Activated CD8-positive, alpha-beta memory T cell treated with anti-CD3 and anti-CD28 coated beads, Interleukin-2, amount 50 U/mL, for 1 hour (primary cell): ENCODE measurements around the gene SLC26A11.
"Not testable (repeated sequence)": the region's sequence is repeated elsewhere in the genome, so short reads cannot be mapped to it uniquely, and the experiment has no call there.

Experiments
- DNase-seq: peaks from one replicate; pipeline ENCODE4 v3.0.0-alpha.2; 2020; ENCODE audit errors: extremely low read depth

Gene SLC26A11

DNA sequence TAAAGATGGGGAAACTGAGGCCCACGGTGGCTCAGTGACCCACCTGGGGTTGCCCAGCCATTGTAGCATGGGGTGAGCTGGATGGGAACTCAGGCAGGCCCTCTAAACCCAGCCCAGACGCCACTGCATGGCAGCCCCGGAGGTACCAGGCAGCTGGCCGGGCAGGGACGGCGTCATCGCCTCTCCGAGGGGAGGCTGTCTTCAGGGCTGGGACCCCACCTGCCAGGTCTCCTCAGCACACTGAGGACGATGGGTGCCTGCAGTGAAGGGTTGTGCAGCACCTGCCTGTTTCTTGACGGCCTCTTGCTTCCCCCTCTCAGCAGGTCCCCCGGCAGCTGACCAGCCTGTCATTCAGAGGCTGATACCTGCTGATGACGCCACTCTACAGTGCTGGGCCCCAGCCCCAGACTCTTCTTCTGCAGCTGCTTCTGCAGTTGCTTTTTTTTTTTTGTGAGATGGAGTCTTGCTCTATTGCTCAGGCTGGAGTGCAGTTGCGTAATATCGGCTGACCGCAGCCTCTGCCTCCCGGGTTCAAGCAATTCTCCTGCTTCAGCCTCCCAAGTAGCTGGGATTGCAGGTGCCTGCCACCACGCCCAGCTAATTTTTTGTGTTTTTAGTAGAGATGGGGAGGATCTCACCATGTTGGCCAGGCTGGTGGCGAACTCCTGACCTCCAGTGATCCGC, 65.2 kb downstream of the SLC26A11 start:
- no peak for DNase-seq

DNA sequence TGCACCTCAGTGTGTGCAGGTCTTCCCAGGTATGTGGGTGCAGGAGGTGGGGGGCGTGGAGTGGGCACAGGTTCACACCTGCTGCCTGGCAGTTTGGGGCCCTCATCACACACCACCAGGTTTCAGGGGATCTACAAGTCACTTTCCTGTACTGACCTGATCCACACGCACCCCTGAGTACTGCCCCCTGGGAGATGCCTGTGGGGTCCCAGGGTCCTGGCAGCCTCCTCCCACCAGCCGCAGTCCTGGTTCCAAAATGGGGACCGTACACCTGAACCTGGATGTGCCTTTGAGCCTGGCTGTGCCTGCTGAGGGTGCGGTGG, 66.4 kb downstream of the SLC26A11 start:
- no peak for DNase-seq

DNA sequence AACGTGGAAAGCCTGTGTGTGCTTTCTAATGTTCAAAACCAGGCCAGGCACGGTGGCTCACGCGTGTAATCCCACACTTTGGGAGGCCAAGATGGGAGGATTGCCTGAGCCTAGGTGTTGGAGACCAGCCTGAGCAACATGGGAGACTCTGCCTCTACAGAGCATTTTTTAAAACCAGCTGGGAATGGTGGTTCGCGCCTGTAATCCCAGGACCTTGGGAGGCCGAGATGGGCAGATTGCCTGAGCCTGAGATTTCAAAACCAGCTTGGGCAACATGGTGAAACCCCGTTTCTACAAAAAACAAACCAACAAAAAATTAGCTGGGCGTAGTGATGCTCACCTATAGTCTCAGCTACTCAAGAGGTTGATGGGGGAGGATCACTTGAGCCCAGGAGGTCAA, 66.8 kb downstream of the SLC26A11 start:
- DNase-seq = no peak

GRCh38 chr17:80287806-80288567, 67.8 kb downstream of the SLC26A11 start:
- no peak for DNase-seq

- no peak for DNase-seq
These were observed 69.4 kb downstream of the SLC26A11 start for GRCh38 chr17:80289616-80290015.

GRCh38 chr17:80290156-80290555, 69.9 kb downstream of the SLC26A11 start:
- no peak for DNase-seq

DNA sequence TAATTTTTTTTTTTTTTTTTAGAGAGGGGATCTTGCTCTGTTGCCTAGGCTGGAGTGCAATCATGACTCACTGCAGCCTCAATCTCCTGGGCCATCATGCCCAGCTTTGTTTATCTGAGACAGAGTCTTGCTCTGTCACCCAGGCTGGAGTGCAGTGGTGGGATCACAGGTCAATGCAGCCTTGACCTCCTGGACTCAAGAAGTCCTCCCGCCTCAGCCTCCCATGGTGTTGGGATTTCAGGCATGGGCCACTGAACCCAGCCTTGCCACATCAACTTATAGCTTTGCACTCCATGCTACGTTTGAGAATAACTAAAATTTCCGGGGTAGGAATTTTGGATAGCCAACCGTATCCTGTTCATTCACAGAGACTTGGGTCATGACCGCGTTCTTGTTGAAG, 71.0 kb downstream of the SLC26A11 start:
- DNase-seq = no peak

- no peak for DNase-seq
These were observed 71.7 kb downstream of the SLC26A11 start for GRCh38 chr17:80291691-80292487.

GRCh38 chr17:80292521-80292971, 72.3 kb downstream of the SLC26A11 start:
- no peak for DNase-seq

DNA sequence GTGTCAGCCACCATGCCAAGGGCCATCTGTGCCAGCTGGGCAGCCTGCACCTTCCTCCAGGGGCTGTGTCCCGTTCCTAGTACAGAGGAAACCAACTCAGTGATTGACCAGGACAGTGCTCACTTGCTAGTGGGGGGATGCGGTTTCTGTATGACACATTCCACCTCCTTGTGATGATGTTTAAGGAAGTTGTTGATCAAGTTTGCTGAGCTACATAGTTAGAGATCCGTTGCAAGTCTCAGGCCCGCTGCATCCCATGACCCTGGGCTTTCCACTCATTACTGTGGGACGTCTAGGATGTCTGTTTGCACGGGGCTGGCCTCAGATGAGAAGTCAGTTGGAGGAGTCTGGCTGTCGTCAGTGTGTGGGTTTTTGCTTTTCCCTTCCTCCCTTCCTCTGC, 74.0 kb downstream of the SLC26A11 start:
- no peak for DNase-seq

- DNase-seq = no peak
These were observed 74.4 kb downstream of the SLC26A11 start for GRCh38 chr17:80294653-80295052.

DNA sequence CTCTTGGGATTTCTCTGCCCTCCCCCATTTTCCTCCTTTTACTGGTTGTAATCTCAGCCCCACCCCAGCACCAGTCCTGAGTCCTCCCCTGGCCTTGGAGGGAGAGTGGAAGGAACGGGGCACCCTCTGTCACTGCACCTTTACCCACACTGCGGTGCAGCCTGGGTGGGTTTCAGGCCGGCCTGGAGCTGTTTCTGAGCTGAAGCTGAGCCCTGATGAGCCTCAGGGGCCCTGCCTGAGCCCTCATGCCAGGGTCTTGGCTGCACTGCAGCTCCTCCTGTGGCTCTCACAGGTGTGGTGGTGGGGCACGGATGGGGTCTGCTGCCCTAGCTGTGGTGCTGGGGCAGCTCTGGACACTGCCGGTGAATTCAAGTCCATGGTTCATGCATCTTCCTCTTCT, 74.9 kb downstream of the SLC26A11 start:
- no peak for DNase-seq

- DNase-seq = no peak
These were observed 75.3 kb downstream of the SLC26A11 start for GRCh38 chr17:80295559-80295958.

GRCh38 chr17:80296221-80296620, 76.0 kb downstream of the SLC26A11 start:
- DNase-seq = no peak

GRCh38 chr17:80297996-80298560, 77.9 kb downstream of the SLC26A11 start:
- no peak for DNase-seq

DNA sequence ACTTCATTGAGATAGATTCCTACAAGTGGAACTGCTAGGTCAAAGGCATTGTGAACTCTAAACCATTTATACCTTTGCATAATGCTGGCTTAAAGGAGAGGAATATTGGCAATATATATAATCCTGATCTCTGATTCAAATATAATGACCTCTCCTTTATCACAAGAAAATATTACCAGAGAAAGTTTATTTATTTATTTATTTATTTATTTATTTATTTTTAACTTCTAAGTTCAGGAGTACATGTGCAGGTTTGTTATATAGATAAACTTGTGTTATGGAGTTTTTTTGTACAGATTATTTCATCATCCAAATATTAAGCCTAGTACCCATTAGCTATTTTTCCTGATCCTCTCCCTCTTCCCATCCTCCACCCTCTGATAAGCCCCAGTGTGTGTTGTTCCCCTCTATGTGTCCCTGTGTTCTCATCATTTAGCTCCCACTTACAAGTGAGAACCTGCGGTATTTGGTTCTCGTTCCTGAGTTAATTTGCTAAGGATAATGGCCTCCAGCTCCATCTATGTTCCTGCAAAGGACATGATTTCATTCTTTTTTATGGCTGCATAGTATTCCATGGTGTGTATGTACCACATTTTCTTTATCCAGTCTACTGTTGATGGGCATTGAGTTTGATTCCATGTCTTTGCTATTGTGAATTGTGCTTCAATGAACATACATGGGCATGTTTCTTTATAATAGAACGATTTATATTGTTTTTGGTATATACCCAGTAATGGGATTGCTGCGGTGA, 79.3 kb downstream of the SLC26A11 start:
- DNase-seq = not testable (repeated sequence)

DNA sequence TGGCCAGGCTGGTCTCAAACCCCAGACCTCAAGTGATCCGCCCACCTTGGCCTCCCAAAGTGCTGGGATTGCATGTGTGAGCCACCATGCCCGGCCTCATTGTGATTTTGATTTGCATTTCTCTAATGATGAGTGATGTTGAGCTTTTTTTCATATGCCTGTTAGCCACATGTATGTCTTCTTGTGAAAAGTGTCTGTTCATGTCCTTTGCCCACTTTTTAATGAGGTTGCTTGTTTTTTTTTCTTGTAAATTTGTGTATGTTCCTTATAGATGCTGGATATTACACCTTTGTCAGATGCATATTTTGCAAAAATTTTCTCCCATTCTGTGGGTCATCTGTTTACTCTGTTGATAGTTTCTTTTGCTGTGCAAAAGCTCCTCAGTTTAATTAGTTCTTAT, 80.5 kb downstream of the SLC26A11 start:
- not testable (repeated sequence) for DNase-seq
